ENCODE data around the gene SCARB1. TPM values are rescaled to one million over a fixed set of nuclear protein-coding genes. Genes with fewer than 3 reads are reported as not detected.

The SCARB1 gene
- total and polyA plus RNA-seq, 9 of the 15 experiments (the other 6 are each of a cell fraction or from before 2014, with no cell fraction given), result 0.56 to 157 (median 52.8) TPM

DNA sequence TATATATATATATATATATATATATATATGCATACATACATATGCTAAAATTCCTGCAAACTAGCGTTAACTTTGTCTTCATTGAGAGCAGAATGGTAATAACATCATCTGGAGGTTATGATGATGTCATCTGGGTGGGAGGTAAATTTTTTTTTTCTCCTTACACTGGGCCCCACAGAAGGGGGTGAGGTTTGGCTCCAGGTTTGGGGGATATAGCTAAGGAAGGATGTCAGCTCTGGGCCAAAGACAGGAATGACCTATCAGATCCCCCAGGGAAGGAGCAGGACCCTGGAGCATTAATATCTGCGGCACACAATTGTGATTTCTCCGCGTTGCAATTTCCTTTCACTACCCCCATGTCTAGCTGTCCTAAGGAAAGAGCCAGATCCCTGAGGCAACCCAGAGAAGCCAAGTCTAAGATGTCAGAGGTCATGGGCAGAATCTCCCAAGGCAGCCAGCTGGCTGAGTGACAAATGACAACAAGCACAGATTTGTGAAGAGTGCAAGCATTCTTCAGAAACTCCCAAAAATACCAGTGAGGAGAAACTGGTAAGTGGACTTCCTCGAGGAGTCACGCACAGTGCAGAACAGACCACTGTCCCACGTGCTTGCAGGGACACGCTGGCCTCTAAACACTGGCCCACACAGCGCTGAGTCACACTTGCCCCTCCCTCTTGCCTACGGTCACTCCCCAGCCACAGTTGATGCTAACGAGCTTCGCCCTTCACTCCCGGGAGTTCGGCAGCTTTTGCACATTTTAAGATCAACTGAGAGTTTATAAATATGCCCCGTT lies 40.8 kb upstream of the SCARB1 start (continued):
- TF ChIP-seq, protein P1, sequence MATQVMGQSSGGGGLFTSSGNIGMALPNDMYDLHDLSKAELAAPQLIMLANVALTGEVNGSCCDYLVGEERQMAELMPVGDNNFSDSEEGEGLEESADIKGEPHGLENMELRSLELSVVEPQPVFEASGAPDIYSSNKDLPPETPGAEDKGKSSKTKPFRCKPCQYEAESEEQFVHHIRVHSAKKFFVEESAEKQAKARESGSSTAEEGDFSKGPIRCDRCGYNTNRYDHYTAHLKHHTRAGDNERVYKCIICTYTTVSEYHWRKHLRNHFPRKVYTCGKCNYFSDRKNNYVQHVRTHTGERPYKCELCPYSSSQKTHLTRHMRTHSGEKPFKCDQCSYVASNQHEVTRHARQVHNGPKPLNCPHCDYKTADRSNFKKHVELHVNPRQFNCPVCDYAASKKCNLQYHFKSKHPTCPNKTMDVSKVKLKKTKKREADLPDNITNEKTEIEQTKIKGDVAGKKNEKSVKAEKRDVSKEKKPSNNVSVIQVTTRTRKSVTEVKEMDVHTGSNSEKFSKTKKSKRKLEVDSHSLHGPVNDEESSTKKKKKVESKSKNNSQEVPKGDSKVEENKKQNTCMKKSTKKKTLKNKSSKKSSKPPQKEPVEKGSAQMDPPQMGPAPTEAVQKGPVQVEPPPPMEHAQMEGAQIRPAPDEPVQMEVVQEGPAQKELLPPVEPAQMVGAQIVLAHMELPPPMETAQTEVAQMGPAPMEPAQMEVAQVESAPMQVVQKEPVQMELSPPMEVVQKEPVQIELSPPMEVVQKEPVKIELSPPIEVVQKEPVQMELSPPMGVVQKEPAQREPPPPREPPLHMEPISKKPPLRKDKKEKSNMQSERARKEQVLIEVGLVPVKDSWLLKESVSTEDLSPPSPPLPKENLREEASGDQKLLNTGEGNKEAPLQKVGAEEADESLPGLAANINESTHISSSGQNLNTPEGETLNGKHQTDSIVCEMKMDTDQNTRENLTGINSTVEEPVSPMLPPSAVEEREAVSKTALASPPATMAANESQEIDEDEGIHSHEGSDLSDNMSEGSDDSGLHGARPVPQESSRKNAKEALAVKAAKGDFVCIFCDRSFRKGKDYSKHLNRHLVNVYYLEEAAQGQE (IDR thresholded peaks at IDR 0.05; ENCODE audit: borderline replicate concordance), result peak; percentile 18; the same call in 1 of the 2 replicates
- TF ChIP-seq, protein P1 (CRISPR knock-in tag; IDR thresholded peaks at IDR 0.05; ENCODE audit: low read depth), result peak; percentile 63; the same call in 1 of the 2 replicates
- TF ChIP-seq FOSL1 (tag; conservative IDR thresholded peaks at IDR 0.05) (peak; percentile 95), ILK (tag; IDR thresholded peaks at IDR 0.05; ENCODE audit: borderline replicate concordance, low read depth) (no peak), NFYB (IDR thresholded peaks at IDR 0.05; ENCODE audit: extremely low read depth, insufficient read length) (no peak), ZKSCAN8 (CRISPR knock-in tag; IDR thresholded peaks at IDR 0.05) (no peak), ELF4 (CRISPR knock-in tag; IDR thresholded peaks at IDR 0.05) (no peak), KDM5B (IDR thresholded peaks at IDR 0.05; ENCODE audit: insufficient replicate concordance, low read depth, low read length) (peak; percentile 60), TBP (optimal IDR thresholded peaks at IDR 0.05; ENCODE audit: low read depth, low read length) (no peak), ZNF436 (CRISPR knock-in tag; IDR thresholded peaks at IDR 0.05) (no peak), TAF7 (tag; IDR thresholded peaks at IDR 0.05) (no peak), ZNF507 (tag; conservative IDR thresholded peaks at IDR 0.05) (no peak), RBM25 (IDR thresholded peaks at IDR 0.05; ENCODE audit: low read depth, low read length, severe bottlenecking) (no peak), HOXB6 (CRISPR knock-in tag; IDR thresholded peaks at IDR 0.05; ENCODE audit: borderline replicate concordance) (no peak), KAT2B (IDR thresholded peaks at IDR 0.05; ENCODE audit: low read depth, low read length) (no peak), ZNF668 (CRISPR knock-in tag; IDR thresholded peaks at IDR 0.05) (peak; percentile 87), ZNF239 (CRISPR knock-in tag; IDR thresholded peaks at IDR 0.05) (no peak; the same call in 1 of the 2 replicates), ZC3H8 (IDR thresholded peaks at IDR 0.05) (no peak), SMAD1 (IDR thresholded peaks at IDR 0.05; ENCODE audit: low read depth, low read length, partially characterized antibody) (no peak)
- TF ChIP-seq, protein P2, sequence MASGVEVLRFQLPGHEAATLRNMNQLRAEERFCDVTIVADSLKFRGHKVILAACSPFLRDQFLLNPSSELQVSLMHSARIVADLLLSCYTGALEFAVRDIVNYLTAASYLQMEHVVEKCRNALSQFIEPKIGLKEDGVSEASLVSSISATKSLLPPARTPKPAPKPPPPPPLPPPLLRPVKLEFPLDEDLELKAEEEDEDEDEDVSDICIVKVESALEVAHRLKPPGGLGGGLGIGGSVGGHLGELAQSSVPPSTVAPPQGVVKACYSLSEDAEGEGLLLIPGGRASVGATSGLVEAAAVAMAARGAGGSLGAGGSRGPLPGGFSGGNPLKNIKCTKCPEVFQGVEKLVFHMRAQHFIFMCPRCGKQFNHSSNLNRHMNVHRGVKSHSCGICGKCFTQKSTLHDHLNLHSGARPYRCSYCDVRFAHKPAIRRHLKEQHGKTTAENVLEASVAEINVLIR (CRISPR knock-in tag; IDR thresholded peaks at IDR 0.05), result 0 out of 2 replicates have a peak, but pooled peaks have one; percentile 40
